C4-2B (cell line): ENCODE measurements around the gene CYTH3.

Experiments
- ZFX ChIP-seq: fragments of 450-650 bp; IDR thresholded peaks from 2 replicates; pipeline ENCODE4 v1.6.1; 2017
- TF ChIP-seq, protein P1 (sequence below): fragments of 450-650 bp; conservative IDR thresholded peaks from 2 replicates; pipeline ENCODE4 v1.5.1; 2017; ENCODE audit warnings: mild to moderate bottlenecking

DNA sequence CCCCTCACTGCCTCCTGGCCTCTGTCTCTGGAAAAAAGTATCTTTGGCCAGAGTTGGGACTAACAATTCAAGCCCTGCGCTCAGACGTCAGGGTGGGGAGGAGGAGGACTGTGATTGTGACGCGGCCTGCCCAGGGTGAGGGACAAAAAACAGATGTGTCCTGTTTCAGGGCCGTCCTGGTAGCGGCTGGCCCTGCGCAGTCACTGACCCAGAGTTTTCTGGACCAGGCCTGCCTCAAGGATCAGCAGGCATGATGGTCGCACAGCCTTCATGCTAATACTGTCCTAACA lies 110.1 kb downstream of the CYTH3 start:
- TF ChIP-seq, protein P1, sequence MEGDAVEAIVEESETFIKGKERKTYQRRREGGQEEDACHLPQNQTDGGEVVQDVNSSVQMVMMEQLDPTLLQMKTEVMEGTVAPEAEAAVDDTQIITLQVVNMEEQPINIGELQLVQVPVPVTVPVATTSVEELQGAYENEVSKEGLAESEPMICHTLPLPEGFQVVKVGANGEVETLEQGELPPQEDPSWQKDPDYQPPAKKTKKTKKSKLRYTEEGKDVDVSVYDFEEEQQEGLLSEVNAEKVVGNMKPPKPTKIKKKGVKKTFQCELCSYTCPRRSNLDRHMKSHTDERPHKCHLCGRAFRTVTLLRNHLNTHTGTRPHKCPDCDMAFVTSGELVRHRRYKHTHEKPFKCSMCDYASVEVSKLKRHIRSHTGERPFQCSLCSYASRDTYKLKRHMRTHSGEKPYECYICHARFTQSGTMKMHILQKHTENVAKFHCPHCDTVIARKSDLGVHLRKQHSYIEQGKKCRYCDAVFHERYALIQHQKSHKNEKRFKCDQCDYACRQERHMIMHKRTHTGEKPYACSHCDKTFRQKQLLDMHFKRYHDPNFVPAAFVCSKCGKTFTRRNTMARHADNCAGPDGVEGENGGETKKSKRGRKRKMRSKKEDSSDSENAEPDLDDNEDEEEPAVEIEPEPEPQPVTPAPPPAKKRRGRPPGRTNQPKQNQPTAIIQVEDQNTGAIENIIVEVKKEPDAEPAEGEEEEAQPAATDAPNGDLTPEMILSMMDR, result no peak
- TF ChIP-seq ZFX, result no peak
